ENCODE data around the gene AATK.

Gene AATK

DNA sequence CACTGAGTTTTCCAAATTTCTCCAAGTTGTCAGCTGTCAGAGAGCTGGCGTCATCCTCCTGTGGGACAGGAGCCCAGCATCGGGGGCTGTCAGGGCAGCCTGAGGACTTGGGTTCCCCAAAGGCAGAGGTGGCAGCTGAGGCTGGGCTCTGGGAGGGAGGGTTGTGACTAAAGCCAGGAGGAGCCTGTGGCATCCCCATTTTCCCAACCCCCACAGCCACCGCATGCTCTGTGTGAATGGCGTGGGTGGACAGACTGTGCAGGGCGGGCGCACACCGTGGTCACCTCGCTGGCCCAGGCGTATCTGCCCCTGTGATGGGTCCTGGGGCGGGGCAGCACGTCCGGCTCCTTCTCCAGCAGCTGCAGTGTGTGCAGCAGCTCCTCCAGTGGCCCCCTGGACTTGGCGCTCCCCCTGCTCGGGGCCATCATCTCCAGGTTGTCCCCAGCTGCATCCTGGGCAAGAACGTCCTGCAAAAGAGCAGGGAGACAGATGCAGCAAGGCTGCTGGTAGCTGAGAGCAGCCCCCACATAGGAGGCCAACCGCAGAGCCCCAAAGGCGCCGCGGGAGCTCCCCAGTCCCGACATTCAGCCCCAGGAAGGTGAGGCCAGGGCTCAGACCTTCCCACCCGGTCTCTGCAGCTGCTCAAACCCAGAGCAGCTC is 31.9 kb upstream of the AATK start:
- TF ChIP-seq, protein P1, sequence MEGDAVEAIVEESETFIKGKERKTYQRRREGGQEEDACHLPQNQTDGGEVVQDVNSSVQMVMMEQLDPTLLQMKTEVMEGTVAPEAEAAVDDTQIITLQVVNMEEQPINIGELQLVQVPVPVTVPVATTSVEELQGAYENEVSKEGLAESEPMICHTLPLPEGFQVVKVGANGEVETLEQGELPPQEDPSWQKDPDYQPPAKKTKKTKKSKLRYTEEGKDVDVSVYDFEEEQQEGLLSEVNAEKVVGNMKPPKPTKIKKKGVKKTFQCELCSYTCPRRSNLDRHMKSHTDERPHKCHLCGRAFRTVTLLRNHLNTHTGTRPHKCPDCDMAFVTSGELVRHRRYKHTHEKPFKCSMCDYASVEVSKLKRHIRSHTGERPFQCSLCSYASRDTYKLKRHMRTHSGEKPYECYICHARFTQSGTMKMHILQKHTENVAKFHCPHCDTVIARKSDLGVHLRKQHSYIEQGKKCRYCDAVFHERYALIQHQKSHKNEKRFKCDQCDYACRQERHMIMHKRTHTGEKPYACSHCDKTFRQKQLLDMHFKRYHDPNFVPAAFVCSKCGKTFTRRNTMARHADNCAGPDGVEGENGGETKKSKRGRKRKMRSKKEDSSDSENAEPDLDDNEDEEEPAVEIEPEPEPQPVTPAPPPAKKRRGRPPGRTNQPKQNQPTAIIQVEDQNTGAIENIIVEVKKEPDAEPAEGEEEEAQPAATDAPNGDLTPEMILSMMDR (IDR thresholded peaks at IDR 0.05; ENCODE audit: insufficient read depth, low read length, missing control alignments): no peak
- no peak overlapping the region for H3K4me3 ChIP-seq (ENCODE audit: low read depth, low read length)
- CTCF ChIA-PET: interaction anchor here (0.8 to 5.5 kb wide), 5 partner anchors 10 to 175 kb away, joined by 3 to 36 read pairs (median 4); no protein-coding TSS in a partner anchor
- POLR2A ChIA-PET: no interaction called here
- DNase-seq (ENCODE audit: low read depth, low spot score): no peak

DNA sequence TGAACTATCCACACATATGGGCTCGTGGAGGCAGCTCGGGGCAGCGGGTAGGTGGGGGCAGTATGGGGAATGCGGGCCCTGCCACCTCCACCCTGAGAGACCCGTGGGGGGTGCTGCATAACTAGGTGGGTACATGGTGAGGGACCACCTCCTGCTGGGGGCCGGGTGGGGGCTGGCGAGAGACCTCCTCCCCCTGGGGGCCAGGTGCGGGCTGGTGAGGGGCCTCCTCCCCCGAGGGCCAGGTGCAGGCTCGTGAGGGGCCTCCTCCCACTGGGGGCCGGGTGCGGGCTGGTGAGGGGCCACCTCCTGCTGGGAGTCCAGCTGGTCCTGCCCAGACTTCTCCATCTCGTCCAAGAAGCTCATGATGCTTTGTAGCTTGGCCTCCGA is 31.4 kb upstream of the AATK start:
- POLR2A ChIA-PET: no interaction called here
- H3K4me3 ChIP-seq (ENCODE audit: low read depth, low read length): no peak overlapping the region
- no peak for DNase-seq (ENCODE audit: low read depth, low spot score)
- TF ChIP-seq, protein P1 (IDR thresholded peaks at IDR 0.05; ENCODE audit: insufficient read depth, low read length, missing control alignments): no peak
- CTCF ChIA-PET: interaction anchor here (0.8 to 5.5 kb wide), 4 partner anchors 9 to 174 kb away, joined by 3 to 36 read pairs (median 4); no protein-coding TSS in a partner anchor

DNA sequence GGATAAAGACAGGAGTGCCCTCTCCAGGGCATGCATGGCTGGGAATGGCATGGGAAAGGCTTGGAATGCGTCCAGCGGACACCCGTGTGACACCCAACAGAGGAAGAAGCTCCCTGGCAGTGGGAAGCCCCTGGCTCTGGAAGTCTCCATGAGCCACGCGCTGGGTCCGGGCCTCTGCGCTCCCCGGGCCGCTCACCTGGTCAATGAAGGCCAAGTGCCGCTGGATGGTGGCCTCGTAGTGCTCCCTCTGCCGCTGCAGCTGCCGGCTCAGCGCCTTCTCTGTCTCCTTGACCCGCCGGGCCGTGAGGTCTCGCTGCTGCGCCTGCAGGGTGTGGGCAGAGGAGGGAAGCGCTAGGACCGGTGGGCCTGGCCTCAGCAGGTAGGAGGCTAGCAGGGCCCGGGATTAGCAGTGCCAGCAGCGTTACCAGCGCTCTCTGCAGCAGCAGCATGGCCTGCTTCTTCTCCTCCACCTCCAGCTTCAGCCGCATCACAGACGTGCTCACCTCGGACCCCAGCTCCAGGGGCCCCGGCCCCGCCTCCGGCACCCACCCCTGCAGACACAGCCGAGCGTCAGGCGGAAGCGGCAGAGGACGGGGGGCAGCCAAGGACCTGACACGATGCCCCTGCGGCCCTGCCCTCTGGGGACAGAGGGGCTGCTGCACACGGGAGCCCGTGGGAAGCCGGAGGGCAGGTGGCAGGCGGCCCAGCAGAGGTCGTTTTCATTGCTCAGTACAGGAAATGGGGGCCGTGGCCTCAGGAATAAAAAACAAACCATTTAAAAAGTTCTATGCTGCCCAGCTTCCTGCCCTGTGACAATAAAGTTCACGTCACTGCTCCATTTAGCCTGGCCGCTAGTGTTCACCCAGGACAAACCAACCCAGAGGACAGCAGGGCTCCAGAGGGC is 30.7 kb upstream of the AATK start:
- TF ChIP-seq, protein P1 (IDR thresholded peaks at IDR 0.05; ENCODE audit: insufficient read depth, low read length, missing control alignments): no peak
- POLR2A ChIA-PET: no interaction called here
- CTCF ChIA-PET: interaction anchor here (0.8 to 1.3 kb wide), 4 partner anchors 54 to 173 kb away, joined by 3 to 4 read pairs (median 3); no protein-coding TSS in a partner anchor
- no peak overlapping the region for H3K4me3 ChIP-seq (ENCODE audit: low read depth, low read length)
- DNase-seq (ENCODE audit: low read depth, low spot score): no peak

DNA sequence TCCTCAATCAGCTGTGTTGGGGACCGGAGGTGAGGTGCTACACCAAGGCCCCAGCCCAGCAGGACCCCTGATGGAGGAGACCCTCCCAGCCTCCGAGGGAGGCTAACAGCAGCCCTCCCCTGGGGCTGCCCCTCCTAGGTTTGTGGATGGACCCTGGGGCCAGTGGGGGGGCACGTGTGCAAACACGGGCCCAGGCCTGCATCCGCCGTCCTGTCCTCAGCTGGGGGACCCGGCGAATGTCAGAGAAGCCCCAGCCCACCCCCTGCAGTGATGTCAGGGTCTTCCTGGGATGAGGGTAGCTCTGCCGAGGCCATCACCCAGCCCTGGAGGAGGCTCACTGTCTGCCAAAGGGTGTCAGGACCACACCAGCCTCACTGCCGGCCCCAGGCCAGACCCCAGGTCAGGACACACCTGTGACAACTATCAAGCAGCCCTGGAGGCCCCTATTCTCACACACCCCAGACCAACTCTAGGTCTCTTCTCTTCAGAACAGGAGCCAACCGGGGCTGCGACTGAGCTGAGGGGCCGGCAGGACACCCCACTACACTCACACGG is 30.0 kb upstream of the AATK start:
- POLR2A ChIA-PET: no interaction called here
- TF ChIP-seq, protein P1 (IDR thresholded peaks at IDR 0.05; ENCODE audit: insufficient read depth, low read length, missing control alignments): no peak
- H3K4me3 ChIP-seq (ENCODE audit: low read depth, low read length): no peak overlapping the region
- CTCF ChIA-PET: interaction anchor here (1.3 kb wide), 1 partner anchor 172 kb away, joined by 3 read pairs; no protein-coding TSS in a partner anchor
- no peak for DNase-seq (ENCODE audit: low read depth, low spot score)

DNA sequence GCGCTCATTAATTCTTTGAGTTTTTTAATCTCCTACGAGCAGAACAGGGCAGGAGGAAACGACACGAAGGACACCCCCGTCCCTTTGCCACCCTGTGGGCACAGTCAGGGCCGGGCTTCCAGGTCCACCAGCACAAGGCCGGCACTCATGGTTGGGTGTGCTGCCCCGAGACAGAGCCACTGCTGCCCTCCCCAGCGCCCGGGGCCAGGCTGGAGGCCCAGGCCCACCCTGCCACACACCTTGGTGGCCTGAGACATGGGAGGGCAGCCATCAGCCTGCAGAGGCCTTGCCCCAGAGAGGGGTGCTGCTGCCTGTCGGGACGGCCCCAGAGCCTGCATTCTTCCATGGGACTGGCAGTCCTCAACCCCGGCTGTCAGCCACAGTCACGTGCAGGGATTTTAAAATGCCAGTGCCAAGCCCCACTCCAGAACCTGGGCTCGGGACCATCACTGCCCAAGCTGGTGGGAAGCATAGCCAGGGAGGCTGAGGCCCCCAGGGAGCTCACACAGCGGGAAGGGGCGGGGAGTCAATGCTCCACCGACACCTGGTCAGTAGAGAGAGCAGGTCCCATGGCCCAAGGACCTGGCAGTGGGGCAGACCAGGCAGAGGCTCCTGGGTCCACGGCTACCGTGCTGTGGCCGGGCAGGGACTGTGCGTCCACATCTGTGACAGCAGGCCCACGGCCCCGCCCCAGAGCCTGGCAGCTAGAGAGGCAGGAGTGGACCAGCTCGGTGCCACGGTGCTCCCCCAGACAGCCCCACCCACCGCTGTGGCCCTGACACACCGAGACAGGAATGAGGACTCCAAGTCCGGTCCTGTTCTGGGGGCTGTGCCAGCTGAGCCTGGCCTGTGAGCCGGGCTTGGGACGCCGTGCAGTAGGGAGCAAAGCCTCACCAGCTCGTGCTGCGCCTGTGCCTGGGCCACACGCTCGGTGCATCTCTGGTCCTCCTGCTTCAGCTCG is 29.2 kb upstream of the AATK start:
- no peak overlapping the region for H3K4me3 ChIP-seq (ENCODE audit: low read depth, low read length)
- TF ChIP-seq, protein P1 (IDR thresholded peaks at IDR 0.05; ENCODE audit: insufficient read depth, low read length, missing control alignments): no peak
- ChIA-PET POLR2A (no interaction called here), CTCF (interaction anchor here (0.7 to 1.3 kb wide), 2 partner anchors 18 to 172 kb away, joined by 3 read pairs; no protein-coding TSS in a partner anchor)
- DNase-seq (ENCODE audit: low read depth, low spot score): no peak
